PC-3 (cell line): ENCODE results near the gene GSN. TPM values are rescaled to one million over a fixed set of nuclear protein-coding genes. Genes with fewer than 3 reads are reported as not detected.

ENCODE experiments used
- ATAC-seq: fragments of 200-7000 bp; cut with Tn5 transposase; 2 replicates; pipeline ENCODE4 v1.9.1; 2020; ENCODE audit warnings: mild to moderate bottlenecking, moderate library complexity
- BruUV-seq: library from RNA; stranded (reverse); fragments of 400-500 nt; replicated peaks from 2 replicates; lab custom pipeline; 2021; lab: Mats Ljungman, UMichigan
- CTCF ChIA-PET: fragments of 300-600 bp; sonication (Branson Sonifier 250); formaldehyde crosslinking; loops from one replicate; lab custom pipeline; 2022; ENCODE audit warnings: antibody characterized with exemption; lab: Charles Lee
- POLR2A ChIA-PET: fragments of 300-600 bp; sonication (Branson Sonifier 250); formaldehyde crosslinking; loops from one replicate; lab custom pipeline; 2022; ENCODE audit warnings: antibody characterized with exemption; ENCODE audit not compliant: unreplicated experiment; lab: Charles Lee
- DNase-seq: peaks from one replicate; pipeline ENCODE4 v3.0.0-alpha.2; 2015
- H2AFZ ChIP-seq: fragments of 300-600 bp; sonication (generic); 2 replicates; pipeline ENCODE4 v1.6.0; 2016; ENCODE audit warnings: antibody characterized with exemption, low read length
- H3F3A ChIP-seq: fragments of 300-600 bp; sonication (generic); one replicate; pipeline ENCODE4 v1.6.0; 2017; ENCODE audit warnings: antibody characterized with exemption, low read length, control low read depth, mild to moderate bottlenecking; ENCODE audit not compliant: unreplicated experiment
- H3K27ac ChIP-seq: fragments of 300-600 bp; sonication (generic); 2 replicates; pipeline ENCODE4 v1.5.1; 2016; ENCODE audit warnings: mild to moderate bottlenecking, low read length
- H3K27me3 ChIP-seq: fragments of 300-600 bp; sonication (generic); 2 replicates; pipeline ENCODE4 v1.6.1; 2016; ENCODE audit warnings: low read length, mixed read lengths
- H3K36me3 ChIP-seq: fragments of 300-600 bp; sonication (generic); 2 replicates; pipeline ENCODE4 v1.6.1; 2016; ENCODE audit warnings: low read depth, mixed run types, low read length, mixed read lengths
- H3K4me1 ChIP-seq: fragments of 300-600 bp; sonication (generic); 2 replicates; pipeline ENCODE4 v1.5.1; 2016; ENCODE audit warnings: low read length; ENCODE audit not compliant: insufficient read depth
- H3K4me2 ChIP-seq: fragments of 300-600 bp; sonication (generic); 2 replicates; pipeline ENCODE4 v1.6.0; 2016; ENCODE audit warnings: low read length
- H3K4me3 ChIP-seq: fragments of 300-600 bp; sonication (generic); 2 replicates; pipeline ENCODE4 v1.5.1; 2016; ENCODE audit warnings: mild to moderate bottlenecking, low read length, mixed read lengths
- H3K79me2 ChIP-seq: fragments of 300-600 bp; sonication (generic); 2 replicates; pipeline ENCODE4 v1.6.1; 2017; ENCODE audit warnings: low read length, mixed read lengths
- H3K9ac ChIP-seq: fragments of 300-600 bp; sonication (generic); 2 replicates; pipeline ENCODE4 v1.6.0; 2016; ENCODE audit warnings: mild to moderate bottlenecking, low read length
- H3K9me2 ChIP-seq: fragments of 300-600 bp; sonication (generic); replicated peaks from 2 replicates; pipeline ENCODE4 v1.6.1; 2016; ENCODE audit warnings: mixed run types, low read length, mixed read lengths
- H3K9me3 ChIP-seq: fragments of 300-600 bp; sonication (generic); 2 replicates; pipeline ENCODE4 v1.6.1; 2016; ENCODE audit warnings: low read length, mixed read lengths
- H4K20me1 ChIP-seq: fragments of 300-600 bp; sonication (generic); 2 replicates; pipeline ENCODE4 v1.6.1; 2016; ENCODE audit warnings: low read length, mixed read lengths
- CTCF ChIP-seq: fragments of 300-600 bp; sonication (generic); conservative IDR thresholded peaks from 2 replicates; pipeline ENCODE4 v1.5.1; 2017; ENCODE audit warnings: antibody characterized with exemption, low read depth, mild to moderate bottlenecking, low read length
- EZH2 ChIP-seq: fragments of 300-600 bp; sonication (generic); IDR thresholded peaks from one replicate; pipeline ENCODE4 v1.6.1; 2017; ENCODE audit warnings: antibody characterized with exemption, mild to moderate bottlenecking, low read length; ENCODE audit not compliant: unreplicated experiment
- EZH2phosphoT487 ChIP-seq: fragments of 300-600 bp; sonication (generic); IDR thresholded peaks from 2 replicates; pipeline ENCODE4 v1.6.1; 2018; ENCODE audit warnings: mild to moderate bottlenecking, antibody characterized with exemption, low read length, borderline replicate concordance
- intact Hi-C: fragments of 100-400 bp; cut with micrococcal nuclease; formaldehyde crosslinking; loops from 2 replicates; pipeline ENCODE4 v1.9.0; 2023
- total RNA-seq: library from RNA; depleted of rRNA; stranded (reverse); fragments of >200 nt; gene quantifications from 2 replicates; pipeline ENCODE4 v1.2.3, GENCODE V29; 2014

GSN gene
- total RNA-seq, 1 experiment from 2014 or later = 36.5 TPM

- Histone ChIP-seq H3K27me3 (no peaks in the 10 kb centered on the region), H3K4me2 (peak overlapping the region; percentile 78), H3K27ac (peak overlapping the region; percentile 99), H3K4me1 (peaks cover 53% of the 10 kb centered on the region), H2AFZ (peak overlapping the region; percentile 81), H3K36me3 (no peaks in the 10 kb centered on the region), H3K9ac (peak overlapping the region; percentile 86), H3F3A (no peaks in the 10 kb centered on the region), H3K4me3 (no peak overlapping the region), H3K9me2 (no peaks in the 10 kb centered on the region), H4K20me1 (no peaks in the 10 kb centered on the region), H3K79me2 (no peaks in the 10 kb centered on the region), H3K9me3 (no peaks in the 10 kb centered on the region)
- TF ChIP-seq EZH2 (no peak), CTCF (no peak), EZH2phosphoT487 (no peak)
- TSS peak; percentile 75 for BruUV-seq
- ChIA-PET POLR2A (interaction anchor here (0.5 to 0.7 kb wide), 2 partner anchors 13 to 18 kb away, joined by 4 to 7 read pairs; partner anchors contain the start of gene GSN), CTCF (interaction anchor here (1.8 kb wide), 1 partner anchor 8 kb away, joined by 15 read pairs; no protein-coding TSS in a partner anchor)
- intact Hi-C loops = no loop called here
- ATAC-seq = no peak
- no peak for DNase-seq
These were observed 18.1 kb downstream of the GSN start for GRCh38 chr9:121285835-121286687.

GRCh38 chr9:121286688-121286972, 18.7 kb downstream of the GSN start:
- H3K4me2 ChIP-seq = peak overlapping the region; percentile 78
- peaks cover 47% of the 10 kb centered on the region for H3K4me1 ChIP-seq
- ChIA-PET CTCF (interaction anchor here (1.8 kb wide), 1 partner anchor 8 kb away, joined by 15 read pairs; no protein-coding TSS in a partner anchor), POLR2A (interaction anchor here (0.5 to 0.7 kb wide), 2 partner anchors 12 to 18 kb away, joined by 4 to 7 read pairs; partner anchors contain the start of gene GSN)
- no peaks in the 10 kb centered on the region for H4K20me1 ChIP-seq
- intact Hi-C loops = no loop called here
- no TSS peak for BruUV-seq
- H3K79me2 ChIP-seq = no peaks in the 10 kb centered on the region
- DNase-seq (no peak), ATAC-seq (no peak)
- H2AFZ ChIP-seq = peak overlapping the region; percentile 81
- no peaks in the 10 kb centered on the region for H3K27me3 ChIP-seq
- H3F3A ChIP-seq = no peaks in the 10 kb centered on the region
- H3K9ac ChIP-seq = peak overlapping the region; percentile 86
- H3K4me3 ChIP-seq = no peak overlapping the region
- peak overlapping the region; percentile 99 for H3K27ac ChIP-seq
- H3K36me3 ChIP-seq = no peaks in the 10 kb centered on the region
- H3K9me3 ChIP-seq = no peaks in the 10 kb centered on the region
- TF ChIP-seq EZH2phosphoT487 (no peak), EZH2 (no peak), CTCF (no peak)
- no peaks in the 10 kb centered on the region for H3K9me2 ChIP-seq
